Heart right ventricle (tissue), 16 donors: ENCODE measurements around the gene NUAK1. TPM values are rescaled to one million over a fixed set of nuclear protein-coding genes. Genes with fewer than 3 reads are reported as not detected.
A peak's percentile ranks its signal among the peaks of the same experiment; 100 is the strongest.

Experiments
- ATAC-seq, 8 donors: fragments of 200-7000 bp; cut with Tn5 transposase; one replicate each; pipeline ENCODE4 v1.9.1; 2020; ENCODE audit warnings: mild to moderate bottlenecking in 8 of 8, moderate library complexity in 8 of 8, moderate number of reproducible peaks in 1 of 8
- DNase-seq, 2 donors: peaks; one replicate each; pipeline ENCODE4 v3.0.0-alpha.2; 2020
- H3K27ac ChIP-seq, 10 donors: fragments of 200-600 bp; sonication (generic) in 2 of 10; one replicate each; pipeline versions ENCODE4 v1.5.0 to v1.8.0; 2020 to 2022; ENCODE audit warnings: mild to moderate bottlenecking in 3 of 10
- H3K27me3 ChIP-seq, 7 donors: fragments of 200-600 bp; one replicate each; pipeline ENCODE4 v1.8.0; 2021 to 2022; ENCODE audit warnings: mild to moderate bottlenecking in 2 of 7
- H3K36me3 ChIP-seq, 9 donors: fragments of 200-600 bp; sonication (generic) in 1 of 9; one replicate each; pipeline versions ENCODE4 v1.5.0 to v1.8.0; 2020 to 2022; ENCODE audit warnings: mild to moderate bottlenecking in 2 of 9
- H3K4me1 ChIP-seq, 9 donors: fragments of 200-600 bp; sonication (generic) in 1 of 9; one replicate each; pipeline versions ENCODE4 v1.5.0 to v1.8.0; 2020 to 2022; ENCODE audit warnings: mild to moderate bottlenecking in 4 of 9
- H3K4me3 ChIP-seq, 10 donors: fragments of 200-600 bp; sonication (generic) in 2 of 10; one replicate each; pipeline versions ENCODE4 v1.5.0 to v1.8.0; 2020 to 2022; ENCODE audit warnings: mild to moderate bottlenecking in 7 of 10, moderate library complexity in 2 of 10
- H3K9me3 ChIP-seq, 11 donors: fragments of 200-600 bp in 10 of 11; sonication (generic) in 2 of 11; one replicate each; pipeline versions ENCODE4 v1.5.0 to v1.8.0; 2013 to 2022; ENCODE audit warnings: mild to moderate bottlenecking in 2 of 11, control low read depth in 1 of 11, moderate library complexity in 1 of 11
- WGBS, 2 donors: extraction: QIAGEN DNeasy Blood & Tissue Kit; methylation state at CpG; one replicate each; pipeline ENCODE4 v1.1.7; 2013; ENCODE audit warnings: inconsistent platforms in 1 of 2; 5-methylcytosine and 5-hydroxymethylcytosine counted together
- intact Hi-C, 10 donors: fragments of 100-400 bp; cut with DNase I; formaldehyde crosslinking; loops; one replicate each; pipeline versions ENCODE4 v1.11.1 to v1.14.2; 2022
- polyA plus RNA-seq, 2 donors: library from polyadenylated mRNA; stranded (reverse); fragments of 200-250 nt; gene quantifications; one replicate each; pipeline ENCODE4 v1.2.3, GENCODE V29; 2013
- total RNA-seq, 10 donors: library from RNA; stranded (reverse); fragmentation: NEBNext Ultra II Directional in 3 of 10; extraction: Animal tissue kit (Norgen Biotek cat#: 25700) in 3 of 10; gene quantifications; one replicate each; pipeline versions ENCODE4 v1.2.1 to v1.2.4, GENCODE V29; 2021 to 2023
- TF ChIP-seq, protein P1 (sequence below), 9 donors: fragments of 200-600 bp; sonication (generic) in 2 of 9; IDR thresholded peaks; one replicate each; pipeline versions ENCODE4 v1.5.0 to v1.8.0; 2021 to 2022; ENCODE audit warnings: antibody characterized with exemption in 9 of 9, mild to moderate bottlenecking in 5 of 9, moderate library complexity in 1 of 9
- donor health status: Arrhythmogenic right ventricular cardiomyopathy.
- donor health status: ischemic (EF 13 %, LVEDD 7.1; RV severe dilation, severe dysfunction).
- donor health status: healthy with polysubstance abuse.
- donor health status: DM: no; HTN: yes; CAD: no.
- donor health status: DM: no; HTN: no; CAD: no.
- donor health status: ischemic (EF 25% LVEDD 6.9; RV normal size, moderate dysfunction).
- donor health status: ischemic (EF 25% LVEDD 5.7; RV mildly dilated, moderate dysfunction).
- donor health status: healthy.
- donor health status: DM: yes; HTN: yes; CAD: no.
- donor health status: Ischemic cardiomyopathy.
- donor health status: ischemic (EF 35%, LVEDD 5.7; RV mildly dilated, moderate dysfunction).
- donor health status: nonischemic (EF 11% LVEDD 7.7; RV severe dilation, severe dysfunction).
- donor health status: DM: yes; HTN: yes; CAD: no.
- donor health status: PGD.
- donor health status: ischemic (EF 29% LVEDD 5.4; RV normal size, mild dysfunction).
- donor health status: nonischemic (EF 23%, LVEDD 6.1; RV moderate dilation, normal function).

The NUAK1 gene
- total and polyA plus RNA-seq, 12 donors: 9.8 to 59.0 (median 44.8) TPM

DNA sequence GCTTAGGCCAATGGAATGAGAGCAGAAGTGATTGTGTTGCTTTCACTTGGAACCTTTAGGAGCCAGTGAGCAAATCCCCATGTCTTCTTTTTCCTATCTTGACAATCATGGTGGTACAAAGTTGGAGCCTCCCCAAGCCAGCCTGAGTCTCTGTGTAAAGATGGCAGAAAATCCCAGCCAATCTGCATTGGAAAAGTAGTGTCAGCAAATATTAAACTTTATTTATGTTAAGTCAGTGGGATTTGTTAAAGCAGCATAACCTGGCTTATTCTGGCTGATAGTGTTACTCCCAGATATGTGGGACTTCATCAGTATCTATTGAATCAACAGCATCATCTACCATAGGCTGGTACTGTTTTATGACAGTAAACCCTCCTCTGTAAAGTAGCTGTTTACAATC is 2.2 kb upstream of the NUAK1 start:
- Histone ChIP-seq H3K4me1 (peaks cover 7 to 73% (median 54%) of the 10 kb centered on the region in 9 donors), H3K9me3 (no peaks in the 10 kb centered on the region), H3K27ac (peak overlapping the region; percentile 93 to 100 (median 98)), H3K27me3 (peaks cover 0 to 51% (median 0%) of the 10 kb centered on the region in 7 donors), H3K36me3 (no peaks in the 10 kb centered on the region), H3K4me3 (peak overlapping the region in 9 of 10 donors; percentile 64 to 97 (median 90))
- TF ChIP-seq, protein P1, sequence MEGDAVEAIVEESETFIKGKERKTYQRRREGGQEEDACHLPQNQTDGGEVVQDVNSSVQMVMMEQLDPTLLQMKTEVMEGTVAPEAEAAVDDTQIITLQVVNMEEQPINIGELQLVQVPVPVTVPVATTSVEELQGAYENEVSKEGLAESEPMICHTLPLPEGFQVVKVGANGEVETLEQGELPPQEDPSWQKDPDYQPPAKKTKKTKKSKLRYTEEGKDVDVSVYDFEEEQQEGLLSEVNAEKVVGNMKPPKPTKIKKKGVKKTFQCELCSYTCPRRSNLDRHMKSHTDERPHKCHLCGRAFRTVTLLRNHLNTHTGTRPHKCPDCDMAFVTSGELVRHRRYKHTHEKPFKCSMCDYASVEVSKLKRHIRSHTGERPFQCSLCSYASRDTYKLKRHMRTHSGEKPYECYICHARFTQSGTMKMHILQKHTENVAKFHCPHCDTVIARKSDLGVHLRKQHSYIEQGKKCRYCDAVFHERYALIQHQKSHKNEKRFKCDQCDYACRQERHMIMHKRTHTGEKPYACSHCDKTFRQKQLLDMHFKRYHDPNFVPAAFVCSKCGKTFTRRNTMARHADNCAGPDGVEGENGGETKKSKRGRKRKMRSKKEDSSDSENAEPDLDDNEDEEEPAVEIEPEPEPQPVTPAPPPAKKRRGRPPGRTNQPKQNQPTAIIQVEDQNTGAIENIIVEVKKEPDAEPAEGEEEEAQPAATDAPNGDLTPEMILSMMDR (IDR thresholded peaks at IDR 0.05): no peak
- ATAC-seq: no peak
- intact Hi-C loops: loop anchor here in 1 of 10 donors (5.0 kb wide), 1 partner anchor 81 kb away; no protein-coding TSS in a partner anchor
- no peak for DNase-seq

DNA sequence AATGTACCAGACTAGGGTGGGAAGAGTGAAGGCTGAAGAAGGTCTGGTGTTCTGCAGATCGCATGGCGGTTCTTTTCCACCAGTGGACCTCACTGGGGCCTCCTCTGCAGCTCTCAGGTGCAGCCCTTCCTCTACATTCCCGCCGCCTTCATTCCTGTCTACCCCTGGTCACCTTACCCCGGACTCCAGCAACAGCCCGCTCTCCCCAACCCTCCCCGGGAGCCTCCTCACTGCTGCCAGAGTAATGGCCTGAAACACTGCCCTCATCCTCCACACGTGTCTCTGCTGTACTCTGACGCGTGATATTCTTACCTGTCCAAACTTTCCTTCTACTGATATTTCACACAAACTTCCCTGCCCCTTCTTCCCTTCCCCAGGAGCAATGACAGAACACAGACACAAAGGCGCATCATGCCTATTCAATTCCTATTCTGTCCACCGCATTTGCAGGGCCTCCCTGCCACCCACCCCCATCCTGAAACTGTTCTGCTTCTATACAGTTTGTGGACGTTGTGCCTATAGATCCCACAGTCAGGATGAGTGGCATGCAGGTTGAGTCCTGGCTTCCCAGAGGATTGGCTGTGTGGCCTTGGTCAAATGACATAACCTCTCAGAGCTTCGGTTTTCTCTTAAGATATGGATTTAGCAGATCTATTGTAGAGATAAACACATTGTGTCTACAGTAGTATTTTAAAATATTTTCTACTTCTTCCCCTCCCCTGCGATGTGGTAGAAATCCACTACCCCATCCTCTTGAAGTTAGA is 1.7 kb upstream of the NUAK1 start:
- ATAC-seq: peak in 4 of 8 donors; percentile 20 to 27 (median 26)
- Histone ChIP-seq H3K27ac (peak overlapping the region; percentile 93 to 100 (median 98)), H3K4me1 (peaks cover 7 to 73% (median 54%) of the 10 kb centered on the region in 9 donors), H3K4me3 (peak overlapping the region; percentile 64 to 97 (median 88)), H3K36me3 (no peaks in the 10 kb centered on the region), H3K9me3 (no peaks in the 10 kb centered on the region), H3K27me3 (peaks cover 0 to 54% (median 0%) of the 10 kb centered on the region in 7 donors)
- TF ChIP-seq, protein P1 (IDR thresholded peaks at IDR 0.05): no peak
- intact Hi-C loops: loop anchor here in 1 of 10 donors (5.0 kb wide), 1 partner anchor 82 kb away; no protein-coding TSS in a partner anchor
- peak in 1 of 2 donors; percentile 16 for DNase-seq
- WGBS, 2 donors: 32 to 40% methylated on average over 15 of the region's 15 CpGs

DNA sequence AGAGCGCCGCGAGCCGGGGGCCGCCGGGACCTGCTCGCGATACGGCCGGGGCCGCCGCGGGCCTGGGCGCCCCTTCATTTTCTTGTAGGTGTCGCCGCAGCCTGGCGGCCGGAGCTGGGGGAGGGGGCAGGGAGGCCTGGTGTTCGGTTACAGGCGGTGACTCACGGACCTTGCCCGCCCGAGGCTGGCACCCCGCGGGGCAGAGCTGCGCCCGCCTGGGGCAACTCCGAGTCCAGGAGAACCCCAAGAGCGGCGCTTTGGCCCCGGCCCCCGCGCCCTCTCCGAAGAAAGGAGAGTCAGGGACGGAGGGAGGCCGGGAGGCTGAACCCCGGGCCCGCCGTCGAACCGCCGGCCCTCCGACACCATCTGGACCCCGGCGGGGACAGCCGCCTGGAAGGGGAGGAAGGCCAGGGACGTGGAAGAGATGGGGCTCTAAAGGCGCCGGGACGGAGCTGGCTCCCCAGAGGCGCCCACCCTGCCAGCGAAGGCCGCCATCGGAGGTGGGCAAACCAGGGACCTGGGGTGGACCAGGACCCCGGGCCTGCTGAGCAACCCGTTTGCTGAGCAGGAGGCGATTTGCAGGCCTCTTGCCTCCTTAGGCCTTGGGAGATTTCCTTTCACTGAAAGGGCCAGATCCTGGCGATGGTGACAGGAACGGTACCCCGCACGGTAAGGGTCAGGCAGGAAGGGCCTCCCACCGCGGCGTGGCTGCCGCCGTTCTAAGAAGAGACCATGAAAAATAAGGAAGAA is 843 bp upstream of the NUAK1 start:
- Histone ChIP-seq H3K9me3 (no peaks in the 10 kb centered on the region), H3K27ac (peak overlapping the region; percentile 93 to 100 (median 98)), H3K36me3 (no peaks in the 10 kb centered on the region), H3K27me3 (peaks cover 0 to 54% (median 0%) of the 10 kb centered on the region in 7 donors), H3K4me1 (peaks cover 9 to 73% (median 54%) of the 10 kb centered on the region in 9 donors), H3K4me3 (peak overlapping the region; percentile 64 to 97 (median 88))
- TF ChIP-seq, protein P1 (IDR thresholded peaks at IDR 0.05): no peak
- DNase-seq (peak; percentile 79), ATAC-seq (peak; percentile 43 to 76 (median 52))
- intact Hi-C loops: loop anchor here (5.0 to 10.0 kb wide), 16 partner anchors 37 to 717 kb away; no protein-coding TSS in a partner anchor
- 1 to 2% methylated on average over 57 to 66 of the region's 66 CpGs for WGBS, 2 donors

DNA sequence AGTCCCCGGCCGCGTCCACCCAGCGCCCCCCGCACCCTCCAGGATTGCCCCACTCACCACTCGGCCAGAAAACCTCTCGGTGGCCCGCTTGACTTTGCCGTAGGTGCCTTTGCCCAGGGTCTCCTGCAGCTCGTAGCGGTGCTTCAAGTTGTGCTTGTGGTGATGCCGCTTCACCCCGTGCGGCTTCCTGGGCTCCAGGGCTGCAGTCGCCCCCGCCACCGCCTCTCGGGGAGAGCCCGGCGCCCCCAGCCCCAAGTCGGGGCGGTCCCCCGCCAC is 459 bp downstream of the NUAK1 start:
- H3K4me3 ChIP-seq: peak overlapping the region; percentile 64 to 97 (median 88)
- H3K36me3 ChIP-seq: no peaks in the 10 kb centered on the region
- peaks cover 14 to 73% (median 55%) of the 10 kb centered on the region in 9 donors for H3K4me1 ChIP-seq
- peak in 2 of 8 donors; percentile 1 to 12 for ATAC-seq
- peaks cover 0 to 54% (median 0%) of the 10 kb centered on the region in 7 donors for H3K27me3 ChIP-seq
- peak in 1 of 2 donors; percentile 31 for DNase-seq
- intact Hi-C loops: loop anchor here (5.0 to 10.0 kb wide), 16 partner anchors 36 to 716 kb away; no protein-coding TSS in a partner anchor
- WGBS, 2 donors: 1% methylated on average over 23 of the region's 23 CpGs
- TF ChIP-seq, protein P1 (IDR thresholded peaks at IDR 0.05): peak in 1 of 9 donors; percentile 7
- H3K27ac ChIP-seq: peak overlapping the region; percentile 93 to 100 (median 98)
- H3K9me3 ChIP-seq: no peaks in the 10 kb centered on the region
